IMR-90 (cell line): ENCODE results near the gene ADAMTS12. TPM values are rescaled to one million over a fixed set of nuclear protein-coding genes. Genes with fewer than 3 reads are reported as not detected.

Source experiments
- ATAC-seq: fragments of 200-7000 bp; cut with Tn5 transposase; 2 replicates; pipeline ENCODE4 v1.9.1; 2020; ENCODE audit warnings: low read depth, mild to moderate bottlenecking, moderate library complexity
- BruUV-seq: library from RNA; stranded (reverse); fragments of 400-500 nt; replicated peaks from 2 replicates; lab custom pipeline; 2021; lab: Mats Ljungman, UMichigan
- CTCF ChIA-PET: fragments of 300-600 bp; formaldehyde crosslinking; extraction: SDS; loops from one replicate; lab custom pipeline; 2021; ENCODE audit warnings: antibody characterized with exemption; lab: Yijun Ruan, JAX
- POLR2A ChIA-PET: fragments of 300-600 bp; sonication (Branson Sonifier 250); formaldehyde crosslinking; loops from one replicate; lab custom pipeline; 2022; ENCODE audit warnings: antibody characterized with exemption; ENCODE audit not compliant: unreplicated experiment; lab: Charles Lee
- DNase-seq: peaks from one replicate; pipeline ENCODE4 v3.0.0; 2013
- H2AFZ ChIP-seq: replicated peaks from 2 replicates; pipeline ENCODE3; 2013; ENCODE audit warnings: low read length, mild to moderate bottlenecking; ENCODE audit not compliant: poor library complexity
- H2AK5ac ChIP-seq: 2 replicates; pipeline ENCODE4 v1.6.1; 2013; ENCODE audit warnings: low read depth, low read length, inconsistent platforms
- H2AK9ac ChIP-seq: replicated peaks from 2 replicates; pipeline ENCODE3; 2013; ENCODE audit warnings: mild to moderate bottlenecking, low read depth, low read length, moderate library complexity; ENCODE audit not compliant: poor library complexity
- H2BK120ac ChIP-seq: 2 replicates; pipeline ENCODE4 v1.6.1; 2013; ENCODE audit warnings: low read depth, low read length, inconsistent platforms
- H2BK15ac ChIP-seq: 3 replicates; pipeline ENCODE4 v1.6.1; 2013; ENCODE audit warnings: low read depth, low read length, inconsistent platforms
- H2BK20ac ChIP-seq: 2 replicates; pipeline ENCODE4 v1.6.1; 2013; ENCODE audit warnings: low read depth, mild to moderate bottlenecking, inconsistent platforms, low read length, moderate library complexity
- H2BK5ac ChIP-seq: 2 replicates; pipeline ENCODE4 v1.6.1; 2013; ENCODE audit warnings: mild to moderate bottlenecking, low read depth, low read length, inconsistent platforms; ENCODE audit not compliant: poor library complexity, severe bottlenecking
- H3K14ac ChIP-seq: replicated peaks from 2 replicates; pipeline ENCODE4 v1.6.1; 2013; ENCODE audit warnings: low read depth, low read length, inconsistent platforms
- H3K18ac ChIP-seq: 2 replicates; pipeline ENCODE4 v1.6.1; 2013; ENCODE audit warnings: low read depth, low read length, control low read depth
- H3K23ac ChIP-seq: 2 replicates; pipeline ENCODE4 v1.6.1; 2013; ENCODE audit warnings: low read depth, low read length, inconsistent platforms
- H3K27ac ChIP-seq: 2 replicates; pipeline ENCODE4 v1.5.1; 2013; ENCODE audit warnings: mild to moderate bottlenecking, control low read depth, low read length; ENCODE audit not compliant: insufficient read depth
- H3K27me3 ChIP-seq: 2 replicates; pipeline ENCODE4 v1.6.1; 2013; ENCODE audit warnings: low read length; ENCODE audit not compliant: control insufficient read depth, insufficient read depth
- H3K36me3 ChIP-seq: 2 replicates; pipeline ENCODE4 v1.6.1; 2013; ENCODE audit warnings: low read length, mixed read lengths; ENCODE audit not compliant: control insufficient read depth, insufficient read depth
- H3K4ac ChIP-seq: 2 replicates; pipeline ENCODE4 v1.6.1; 2013; ENCODE audit warnings: low read depth, low read length, inconsistent platforms
- H3K4me1 ChIP-seq: 2 replicates; pipeline ENCODE4 v1.6.1; 2013; ENCODE audit warnings: low read length, mixed read lengths; ENCODE audit not compliant: control insufficient read depth, insufficient read depth
- H3K4me2 ChIP-seq: 2 replicates; pipeline ENCODE4 v1.6.1; 2013; ENCODE audit warnings: low read depth, mild to moderate bottlenecking, control low read depth, low read length, moderate library complexity
- H3K4me3 ChIP-seq: 2 replicates; pipeline ENCODE4 v1.5.1; 2013; ENCODE audit warnings: low read depth, mild to moderate bottlenecking, control low read depth, low read length, moderate library complexity; ENCODE audit not compliant: insufficient read depth
- H3K56ac ChIP-seq: 2 replicates; pipeline ENCODE4 v1.6.1; 2013; ENCODE audit warnings: low read length, inconsistent platforms; ENCODE audit not compliant: insufficient read depth; ENCODE audit errors: extremely low read depth
- H3K79me1 ChIP-seq, 2 experiments: 2 replicates each; pipeline ENCODE4 v1.6.1; 2013; ENCODE audit warnings: low read length in 2 of 2, inconsistent platforms in 1 of 2, low read depth in 1 of 2
- H3K9ac ChIP-seq: 2 replicates; pipeline ENCODE4 v1.6.1; 2013; ENCODE audit warnings: low read depth, low read length, control low read depth
- H3K9me1 ChIP-seq: 2 replicates; pipeline ENCODE4 v1.6.1; 2013; ENCODE audit warnings: low read length, inconsistent platforms; ENCODE audit not compliant: insufficient read depth
- H3K9me3 ChIP-seq: 2 replicates; pipeline ENCODE4 v1.6.1; 2013; ENCODE audit warnings: low read length; ENCODE audit not compliant: control insufficient read depth, insufficient read depth
- H4K20me1 ChIP-seq: 2 replicates; pipeline ENCODE4 v1.6.1; 2013; ENCODE audit warnings: low read length, inconsistent platforms; ENCODE audit not compliant: insufficient read depth
- H4K5ac ChIP-seq: 2 replicates; pipeline ENCODE4 v1.6.1; 2013; ENCODE audit warnings: mild to moderate bottlenecking, low read depth, low read length, control low read depth
- H4K8ac ChIP-seq, 2 experiments: 2 replicates each; pipeline ENCODE4 v1.6.1; 2013; ENCODE audit warnings: low read depth in 2 of 2, low read length in 2 of 2, control low read depth in 1 of 2, inconsistent platforms in 1 of 2
- H4K91ac ChIP-seq: 2 replicates; pipeline ENCODE4 v1.6.1; 2013; ENCODE audit warnings: low read depth, low read length, inconsistent platforms; ENCODE audit not compliant: insufficient read depth
- MXI1 ChIP-seq: IDR thresholded peaks from 2 replicates; pipeline ENCODE4 v1.6.1; 2012; ENCODE audit warnings: low read depth, mild to moderate bottlenecking, low read length, moderate library complexity, borderline replicate concordance
- NFE2L2 ChIP-seq: fragments of 150-350 bp; IDR thresholded peaks from 2 replicates; pipeline ENCODE4 v1.6.1; 2016; ENCODE audit warnings: low read depth, mild to moderate bottlenecking, low read length
- RCOR1 ChIP-seq: IDR thresholded peaks from 2 replicates; pipeline ENCODE4 v1.6.1; 2012; ENCODE audit warnings: mild to moderate bottlenecking, low read length, improper control_type of control experiment; ENCODE audit not compliant: insufficient replicate concordance
- SMC3 ChIP-seq: fragments of 150-350 bp; IDR thresholded peaks from 2 replicates; pipeline ENCODE4 v1.6.1; 2016; ENCODE audit warnings: low read depth, mild to moderate bottlenecking, antibody characterized with exemption, low read length, moderate library complexity
- WGBS, 2 experiments: methylation state at CpG; one replicate each; pipeline versions ENCODE4 v1.1.5 to v1.1.7; 2013; ENCODE audit warnings: missing lambda C conversion rate in 2 of 2; ENCODE audit not compliant: insufficient read length in 1 of 2; ENCODE audit errors: extremely low coverage in 2 of 2; 5-methylcytosine and 5-hydroxymethylcytosine counted together
- dilution Hi-C: fragments of 300-500 bp; cut with HindIII; formaldehyde crosslinking; loops from one replicate; pipeline ENCODE4 v1.14.3; 2018; ENCODE audit warnings: low sequenced_read_pairs; ENCODE audit not compliant: unreplicated experiment
- in situ Hi-C: fragments of 300-500 bp; cut with MboI; formaldehyde crosslinking; loops from 3 replicates; pipeline ENCODE4 v1.14.3; 2019; ENCODE audit warnings: low sequenced_read_pairs, inconsistent platforms, mixed read lengths
- intact Hi-C: fragments of 100-400 bp; cut with micrococcal nuclease; formaldehyde crosslinking; loops from 2 replicates; pipeline ENCODE4 v1.10.0; 2022
- polyA plus RNA-seq, 3 experiments: library from polyadenylated mRNA; depleted of rRNA; stranded (reverse); fragments of >200 nt; gene quantifications; 2 replicates each; pipeline ENCODE4 v1.2.3, GENCODE V29; 2012; ENCODE audit warnings: low replicate concordance in 1 of 3
- total RNA-seq: library from RNA; depleted of rRNA; stranded (reverse); fragments of >200 nt; gene quantifications from 2 replicates; pipeline ENCODE4 v1.2.3, GENCODE V29; 2012

Gene ADAMTS12
- total and polyA plus RNA-seq, 2 of the 4 experiments (the other 2 are of a cell fraction): 27.3 to 51.3 TPM

DNA sequence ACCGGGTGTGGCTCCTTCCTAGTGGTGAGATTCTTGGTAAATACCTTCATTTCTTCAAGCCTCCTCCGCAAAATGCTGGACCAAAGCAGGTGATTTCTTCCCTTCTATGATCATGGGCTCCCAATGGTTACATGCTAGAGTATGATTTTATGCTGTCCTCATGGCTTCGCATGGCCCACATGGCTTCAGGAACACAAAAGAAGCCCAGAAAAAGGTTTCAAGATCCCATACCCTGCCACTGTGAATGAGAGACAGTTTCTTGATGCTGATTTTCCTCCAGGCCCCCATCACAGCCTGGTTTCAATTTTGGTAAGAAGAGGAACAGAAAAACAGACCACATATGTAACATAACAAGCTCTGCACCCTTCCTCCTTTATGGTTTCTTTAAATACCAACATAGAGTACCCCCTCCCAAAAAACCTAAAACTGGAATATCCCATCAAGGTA is 42.0 kb upstream of the ADAMTS12 start:
- POLR2A ChIA-PET: no interaction called here
- H3K18ac ChIP-seq: no peak overlapping the region
- intact Hi-C loops (loop anchor here (1.0 to 10.0 kb wide), 5 partner anchors 43 to 497 kb away; partner anchors contain the start of gene ADAMTS12), dilution Hi-C loops (no loop called here), in situ Hi-C loops (loop anchor here (5.0 kb wide), 1 partner anchor 466 kb away; no protein-coding TSS in a partner anchor)
- TF ChIP-seq NFE2L2 (no peak), SMC3 (no peak), MXI1 (no peak), RCOR1 (no peak)
- H2BK15ac ChIP-seq: 0 out of 3 replicates have a peak overlapping the region, but pooled peaks have one; percentile 3
- no peak overlapping the region for H3K14ac ChIP-seq
- H3K9ac ChIP-seq: no peak overlapping the region
- H3K9me3 ChIP-seq: peaks cover 5% of the 10 kb centered on the region; the same call in 1 of the 2 replicates
- no peak overlapping the region for H2AK9ac ChIP-seq
- H3K23ac ChIP-seq: no peak overlapping the region
- no peak overlapping the region for H2AFZ ChIP-seq
- peak overlapping the region; percentile 21; the same call in 1 of the 2 replicates for H2BK120ac ChIP-seq
- H4K5ac ChIP-seq: no peak overlapping the region
- H3K4me1 ChIP-seq: no peaks in the 10 kb centered on the region
- no peaks in the 10 kb centered on the region for H3K79me1 ChIP-seq
- no peak overlapping the region for H4K91ac ChIP-seq
- no peak overlapping the region for H2BK5ac ChIP-seq
- H2BK20ac ChIP-seq: peak overlapping the region; percentile 22
- peaks cover 24% of the 10 kb centered on the region for H3K27me3 ChIP-seq
- BruUV-seq: no TSS peak
- H3K56ac ChIP-seq: no peak overlapping the region
- ATAC-seq: no peak
- H2AK5ac ChIP-seq: no peak overlapping the region
- no peak overlapping the region for H3K4me2 ChIP-seq
- no peaks in the 10 kb centered on the region; the same call in 1 of the 2 replicates for H4K20me1 ChIP-seq
- no peaks in the 10 kb centered on the region for H3K36me3 ChIP-seq
- H4K8ac ChIP-seq: no peak overlapping the region
- no peak overlapping the region for H3K27ac ChIP-seq
- DNase-seq: no peak
- H3K4ac ChIP-seq: no peak overlapping the region
- no peak overlapping the region for H3K4me3 ChIP-seq
- no peaks in the 10 kb centered on the region for H3K9me1 ChIP-seq
- CTCF ChIA-PET: no interaction called here
- WGBS, 2 experiments: no CpG with 5 or more reads among the region's 3 CpGs
